ENCODE results near the gene SPAG17. TPM values are rescaled to one million over a fixed set of nuclear protein-coding genes. Genes with fewer than 3 reads are reported as not detected.
"Not testable (repeated sequence)": the region's sequence is repeated elsewhere in the genome, so short reads cannot be mapped to it uniquely, and the experiment has no call there.

The SPAG17 gene
- total RNA-seq, 2 donors from 2014 or later = not detected

GRCh38 chr1:117928881-117929342, 256.1 kb downstream of the SPAG17 start:
- peak overlapping the region; percentile 94 for H3K27ac ChIP-seq
- H3K9ac ChIP-seq (ENCODE audit: low read depth in 2 of 2, low read length in 2 of 2) = peak overlapping the region; percentile 70 to 80
- H3K27me3 ChIP-seq = no peaks in the 10 kb centered on the region
- H3K9me3 ChIP-seq = no peaks in the 10 kb centered on the region
- TF ChIP-seq CTCF (IDR thresholded peaks at IDR 0.05) = no peak
- peak overlapping the region; percentile 93 for H3K4me3 ChIP-seq
- no peaks in the 10 kb centered on the region for H3K36me3 ChIP-seq
- intact Hi-C loops (cut with DNase I) = no loop called here
- peak; percentile 72 for DNase-seq
- peaks cover 19% of the 10 kb centered on the region for H3K4me1 ChIP-seq

GRCh38 chr1:117925981-117926380, 259.0 kb downstream of the SPAG17 start:
- no peaks in the 10 kb centered on the region for H3K9me3 ChIP-seq
- TF ChIP-seq CTCF (IDR thresholded peaks at IDR 0.05) = no peak
- H3K27me3 ChIP-seq = no peaks in the 10 kb centered on the region
- H3K9ac ChIP-seq (ENCODE audit: low read depth in 2 of 2, low read length in 2 of 2) = no peak overlapping the region
- no peaks in the 10 kb centered on the region for H3K36me3 ChIP-seq
- no peak overlapping the region for H3K27ac ChIP-seq
- DNase-seq = no peak
- intact Hi-C loops (cut with DNase I) = no loop called here
- no peak overlapping the region for H3K4me3 ChIP-seq
- H3K4me1 ChIP-seq = peaks cover 15% of the 10 kb centered on the region

- H3K9ac ChIP-seq (ENCODE audit: low read depth in 2 of 2, low read length in 2 of 2); DNase-seq; intact Hi-C loops (cut with DNase I); H3K27ac ChIP-seq; H3K4me1 ChIP-seq; H3K36me3 ChIP-seq; H3K27me3 ChIP-seq; H3K4me3 ChIP-seq; H3K9me3 ChIP-seq: not testable (repeated sequence)
These were observed 262.3 kb downstream of the SPAG17 start for GRCh38 chr1:117922717-117923116.

GRCh38 chr1:117921991-117922390, 263.0 kb downstream of the SPAG17 start:
- no peaks in the 10 kb centered on the region for H3K27me3 ChIP-seq
- H3K36me3 ChIP-seq = no peaks in the 10 kb centered on the region
- no peak for DNase-seq
- no peak overlapping the region for H3K9ac ChIP-seq (ENCODE audit: low read depth in 2 of 2, low read length in 2 of 2)
- H3K4me1 ChIP-seq = no peaks in the 10 kb centered on the region
- no peak for TF ChIP-seq CTCF (IDR thresholded peaks at IDR 0.05)
- H3K4me3 ChIP-seq = no peak overlapping the region
- H3K27ac ChIP-seq = no peak overlapping the region
- intact Hi-C loops (cut with DNase I) = no loop called here
- H3K9me3 ChIP-seq = no peaks in the 10 kb centered on the region

GRCh38 chr1:117919376-117919775, 265.7 kb downstream of the SPAG17 start:
- H3K27ac ChIP-seq = no peak overlapping the region
- TF ChIP-seq CTCF (IDR thresholded peaks at IDR 0.05) = no peak
- intact Hi-C loops (cut with DNase I) = no loop called here
- H3K4me1 ChIP-seq = no peaks in the 10 kb centered on the region
- H3K27me3 ChIP-seq = no peaks in the 10 kb centered on the region
- H3K9ac ChIP-seq (ENCODE audit: low read depth in 2 of 2, low read length in 2 of 2) = no peak overlapping the region
- no peaks in the 10 kb centered on the region for H3K9me3 ChIP-seq
- no peaks in the 10 kb centered on the region for H3K36me3 ChIP-seq
- DNase-seq = no peak
- no peak overlapping the region for H3K4me3 ChIP-seq

- H3K4me3 ChIP-seq = no peak overlapping the region
- H3K9ac ChIP-seq (ENCODE audit: low read depth in 2 of 2, low read length in 2 of 2) = no peak overlapping the region
- peaks cover under 1% of the 10 kb centered on the region for H3K36me3 ChIP-seq
- H3K4me1 ChIP-seq = no peaks in the 10 kb centered on the region
- no peaks in the 10 kb centered on the region for H3K27me3 ChIP-seq
- DNase-seq = no peak
- no peaks in the 10 kb centered on the region for H3K9me3 ChIP-seq
- H3K27ac ChIP-seq = no peak overlapping the region
- intact Hi-C loops (cut with DNase I) = no loop called here
- no peak for TF ChIP-seq CTCF (IDR thresholded peaks at IDR 0.05)
These were observed 274.0 kb downstream of the SPAG17 start for GRCh38 chr1:117911051-117911450.

Data from colonic mucosa (tissue), 4 donors.